Activated T-helper 1 cell treated with Interleukin-2 at 50 U/mL for 16 hours (primary cell): Measurements from ENCODE around the gene STRN4.
"Not testable (repeated sequence)": the region's sequence is repeated elsewhere in the genome, so short reads cannot be mapped to it uniquely, and the experiment has no call there.

ENCODE experiments used
- DNase-seq: peaks from one replicate; pipeline ENCODE4 v3.0.0-alpha.2; 2020; ENCODE audit warnings: low read depth

Gene STRN4

GRCh38 chr19:46746281-46747057, at the start of gene STRN4:
Gene STRN4 (minus strand): TSS chr19:46746450. CDS start chr19:46746430, 20 bp downstream.
- peak; percentile 54 for DNase-seq

- DNase-seq = no peak
These were observed 45.7 kb upstream of the STRN4 start for GRCh38 chr19:46791944-46792343.

DNA sequence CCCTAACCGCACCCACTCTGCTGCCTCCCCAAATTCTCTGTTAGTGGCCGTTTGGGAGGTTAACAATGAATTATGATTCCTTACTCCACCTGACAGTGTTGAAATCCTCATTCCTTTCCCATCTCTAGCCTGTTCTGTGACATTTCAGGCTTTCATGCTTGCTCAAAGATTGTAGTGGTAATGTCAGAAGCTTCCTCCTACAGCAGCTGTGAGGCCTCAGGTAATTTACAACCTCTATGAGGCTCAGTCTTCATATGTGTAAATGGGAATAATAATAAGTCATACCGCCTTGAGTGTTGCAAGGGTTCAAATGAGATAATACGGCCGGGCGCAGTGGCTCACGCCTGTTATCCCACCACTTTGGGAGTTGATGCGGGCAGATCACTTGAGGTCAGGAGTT, 43.1 kb upstream of the STRN4 start:
- DNase-seq = no peak

GRCh38 chr19:46788968-46789338, 42.7 kb upstream of the STRN4 start:
- no peak for DNase-seq

GRCh38 chr19:46788262-46788967, 42.2 kb upstream of the STRN4 start, which contains the start of gene SLC1A5:
Gene SLC1A5 (minus strand): TSS chr19:46788594. CDS start chr19:46787965, 629 bp downstream.
- DNase-seq = peak; percentile 93

GRCh38 chr19:46787331-46788261, 41.3 kb upstream of the STRN4 start:
- DNase-seq = no peak

- no peak for DNase-seq
These were observed 40.7 kb upstream of the STRN4 start for GRCh38 chr19:46787040-46787330.

GRCh38 chr19:46786236-46787039, 40.2 kb upstream of the STRN4 start:
- DNase-seq = peak; percentile 72

GRCh38 chr19:46785980-46786235, 39.7 kb upstream of the STRN4 start:
- no peak for DNase-seq

- DNase-seq = no peak
These were observed 39.1 kb upstream of the STRN4 start for GRCh38 chr19:46785054-46785979.

GRCh38 chr19:46784262-46785053, 38.2 kb upstream of the STRN4 start:
- peak; percentile 43 for DNase-seq

DNA sequence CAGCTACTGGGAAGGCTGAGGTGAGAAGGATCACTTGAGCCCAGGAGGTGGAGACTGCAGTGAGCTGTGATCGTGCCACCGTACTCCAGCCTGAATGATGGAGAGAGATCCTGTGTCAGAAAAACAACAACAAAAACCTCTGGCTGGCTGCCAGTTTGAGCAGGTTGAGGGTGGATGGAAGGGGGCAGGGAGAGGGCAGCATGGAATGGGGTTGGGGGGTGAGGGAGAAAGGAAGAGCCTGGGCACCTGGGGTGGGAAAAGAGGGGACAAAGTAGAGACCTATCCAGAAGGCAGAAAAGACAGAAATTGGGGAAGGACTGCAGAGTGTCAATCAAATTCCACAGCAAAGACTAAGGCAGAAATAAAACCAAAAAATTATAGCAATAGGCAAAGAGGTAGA, 37.4 kb upstream of the STRN4 start:
- no peak for DNase-seq

DNA sequence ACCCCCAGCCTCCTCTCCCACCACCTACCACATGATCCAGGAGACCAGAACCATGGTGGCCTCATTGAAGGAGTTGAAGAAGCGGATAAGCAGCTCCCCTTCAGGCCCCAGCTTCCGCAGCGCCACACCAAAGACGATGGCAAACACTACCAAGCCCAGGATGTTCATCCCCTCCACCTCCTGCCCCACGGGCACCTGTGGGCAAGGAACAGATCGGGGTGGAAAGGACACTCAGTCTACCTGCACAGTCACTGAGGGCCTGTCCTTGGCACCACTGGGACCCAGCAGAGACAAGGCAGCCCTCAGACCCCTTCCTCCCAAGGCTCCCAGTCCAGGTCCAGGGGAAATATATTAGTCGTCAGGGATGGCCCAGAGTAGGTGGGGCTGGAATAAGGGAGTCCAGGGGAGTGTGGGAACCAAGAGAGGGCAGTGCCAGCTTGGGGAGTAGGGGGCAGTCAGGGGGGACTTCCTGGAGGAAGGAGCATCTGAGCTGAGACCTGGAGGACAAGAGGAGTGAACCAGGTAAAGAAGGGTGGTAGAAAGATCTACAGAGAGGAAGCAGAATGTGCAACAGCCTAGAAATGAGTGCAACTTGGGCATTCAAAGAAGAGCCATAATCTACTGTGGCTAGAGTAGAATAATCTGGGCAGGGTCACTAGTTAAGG, 36.2 kb upstream of the STRN4 start:
- DNase-seq = no peak

GRCh38 chr19:46777956-46778645, 31.9 kb upstream of the STRN4 start:
- DNase-seq = not testable (repeated sequence)

GRCh38 chr19:46776927-46777911, 31.0 kb upstream of the STRN4 start:
- DNase-seq = no peak

GRCh38 chr19:46775642-46776258, 29.5 kb upstream of the STRN4 start:
- no peak for DNase-seq

GRCh38 chr19:46773018-46773399, 26.8 kb upstream of the STRN4 start:
- no peak for DNase-seq
